Right lobe of liver (tissue), 4 donors: ENCODE measurements around the gene C3orf52.

ENCODE experiments used
- POLR2A ChIP-seq: fragments of 450-650 bp; IDR thresholded peaks from one replicate; pipeline ENCODE4 v1.6.1; 2017; ENCODE audit warnings: antibody characterized with exemption, mild to moderate bottlenecking
- TF ChIP-seq, protein P1 (sequence below), 4 donors: fragments of 200-600 bp in 3 of 4; fragments of 450-650 bp in 1 of 4; IDR thresholded peaks; one replicate each; pipeline versions ENCODE4 v1.5.1 to v1.8.0; 2016 to 2022; ENCODE audit warnings: antibody characterized with exemption in 4 of 4, mild to moderate bottlenecking in 2 of 4
- donor health status: DM: no; HTN: no; CAD: no.
- donor health status: DM: no; HTN: no; CAD: no.
- donor health status: DM: no; HTN: yes; CAD: no.

DNA sequence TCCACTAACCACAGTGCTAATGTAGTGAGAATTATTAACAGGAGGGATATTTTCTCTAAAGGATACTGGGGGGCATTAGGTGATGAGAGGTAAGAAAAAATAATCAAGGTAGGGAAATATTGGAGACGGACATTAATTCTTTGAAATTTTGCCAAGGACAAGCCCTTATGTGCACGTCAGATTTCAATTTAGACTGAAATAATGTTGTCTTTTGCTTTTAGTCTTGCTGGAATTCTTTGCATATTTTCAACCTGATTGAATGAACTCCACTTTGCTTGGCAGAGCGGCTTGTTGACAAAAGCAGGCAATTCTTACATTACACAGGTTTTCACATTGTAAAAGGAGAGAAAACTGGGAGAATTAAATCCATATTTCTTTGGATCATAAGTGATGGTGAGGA, 25.0 kb upstream of the C3orf52 start:
- TF ChIP-seq, protein P1, sequence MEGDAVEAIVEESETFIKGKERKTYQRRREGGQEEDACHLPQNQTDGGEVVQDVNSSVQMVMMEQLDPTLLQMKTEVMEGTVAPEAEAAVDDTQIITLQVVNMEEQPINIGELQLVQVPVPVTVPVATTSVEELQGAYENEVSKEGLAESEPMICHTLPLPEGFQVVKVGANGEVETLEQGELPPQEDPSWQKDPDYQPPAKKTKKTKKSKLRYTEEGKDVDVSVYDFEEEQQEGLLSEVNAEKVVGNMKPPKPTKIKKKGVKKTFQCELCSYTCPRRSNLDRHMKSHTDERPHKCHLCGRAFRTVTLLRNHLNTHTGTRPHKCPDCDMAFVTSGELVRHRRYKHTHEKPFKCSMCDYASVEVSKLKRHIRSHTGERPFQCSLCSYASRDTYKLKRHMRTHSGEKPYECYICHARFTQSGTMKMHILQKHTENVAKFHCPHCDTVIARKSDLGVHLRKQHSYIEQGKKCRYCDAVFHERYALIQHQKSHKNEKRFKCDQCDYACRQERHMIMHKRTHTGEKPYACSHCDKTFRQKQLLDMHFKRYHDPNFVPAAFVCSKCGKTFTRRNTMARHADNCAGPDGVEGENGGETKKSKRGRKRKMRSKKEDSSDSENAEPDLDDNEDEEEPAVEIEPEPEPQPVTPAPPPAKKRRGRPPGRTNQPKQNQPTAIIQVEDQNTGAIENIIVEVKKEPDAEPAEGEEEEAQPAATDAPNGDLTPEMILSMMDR (IDR thresholded peaks at IDR 0.05): no peak
- TF ChIP-seq POLR2A: no peak
